Activated naive CD4-positive, alpha-beta T cell treated with anti-CD3 and anti-CD28 coated beads, Interleukin-2, amount 50 U/mL, for 72 hours (primary cell): ENCODE measurements around the gene KIF18A. TPM values are rescaled to one million over a fixed set of nuclear protein-coding genes. Genes with fewer than 3 reads are reported as not detected.

ENCODE experiments used
- ATAC-seq, 2 donors: fragments of 150-1000 bp; cut with Tn5 transposase; 2 replicates each; pipeline ENCODE4 v1.10.0; 2021; ENCODE audit warnings: mild to moderate bottlenecking in 2 of 2, moderate library complexity in 2 of 2
- DNase-seq, 2 donors: peaks; one replicate each; pipeline ENCODE4 v3.0.0; 2021 to 2022; ENCODE audit warnings: low spot score in 2 of 2
- H3K27ac Mint-ChIP-seq, 2 donors: one replicate each; pipeline ENCODE4 v1.8.0; 2022; ENCODE audit warnings: mild to moderate bottlenecking in 2 of 2, mixed read lengths in 2 of 2
- H3K36me3 Mint-ChIP-seq, 2 donors: one replicate each; pipeline ENCODE4 v1.8.0; 2022; ENCODE audit warnings: mixed read lengths in 2 of 2
- H3K9me3 Mint-ChIP-seq, 2 donors: one replicate each; pipeline ENCODE4 v1.8.0; 2022; ENCODE audit warnings: mixed read lengths in 2 of 2
- total RNA-seq, 2 donors: library from RNA; stranded (reverse); gene quantifications; one replicate each; pipeline ENCODE4 v1.2.3, GENCODE V29; 2022

Gene KIF18A
- total RNA-seq, 2 donors from 2014 or later: 30.8 to 58.5 TPM

DNA sequence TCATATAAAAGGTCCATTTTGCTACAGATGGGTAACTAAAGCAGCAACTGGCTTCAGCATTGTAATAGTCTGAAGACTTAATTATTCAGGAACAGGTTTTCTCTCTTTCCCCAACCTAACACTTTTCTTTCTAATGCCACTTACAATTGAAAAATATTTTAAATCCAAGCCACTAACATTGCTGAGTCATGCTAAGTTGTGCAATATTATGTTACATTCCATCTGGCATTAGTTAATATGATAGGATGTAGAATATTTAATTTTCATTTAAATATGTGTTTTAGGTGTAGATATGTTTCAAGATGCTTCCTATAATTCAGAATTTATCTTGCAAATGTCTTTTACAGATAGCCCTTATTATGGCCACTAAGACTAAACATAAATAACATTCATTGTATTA, 98.6 kb downstream of the KIF18A start:
- Mint-ChIP-seq H3K9me3 (no peaks in the 10 kb centered on the region), H3K27ac (no peak overlapping the region), H3K36me3 (no peaks in the 10 kb centered on the region)
- ATAC-seq (no peak), DNase-seq (no peak)

DNA sequence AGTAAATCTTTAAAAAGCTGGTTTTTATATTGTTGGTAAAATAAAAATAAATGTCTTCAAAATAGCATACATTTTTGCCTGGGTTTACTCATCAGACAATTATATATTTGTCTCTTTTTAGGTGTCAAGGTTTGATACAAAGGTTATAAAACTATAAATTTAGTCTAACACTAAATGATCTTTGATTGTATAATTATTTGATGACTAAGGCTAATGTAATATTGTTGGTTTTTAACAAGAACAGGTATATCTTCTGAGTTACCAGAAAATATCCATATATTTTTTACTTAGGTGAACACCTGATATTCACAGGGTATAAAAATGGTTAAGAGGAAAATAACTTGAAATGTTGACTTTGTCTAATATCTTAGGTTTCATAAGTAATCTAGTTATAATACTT, 104.3 kb downstream of the KIF18A start:
- H3K27ac Mint-ChIP-seq: no peak overlapping the region
- H3K9me3 Mint-ChIP-seq: peaks cover 14 to 17% of the 10 kb centered on the region in 2 donors
- DNase-seq (no peak), ATAC-seq (no peak)
- peaks cover 21 to 26% of the 10 kb centered on the region in 2 donors for H3K36me3 Mint-ChIP-seq

DNA sequence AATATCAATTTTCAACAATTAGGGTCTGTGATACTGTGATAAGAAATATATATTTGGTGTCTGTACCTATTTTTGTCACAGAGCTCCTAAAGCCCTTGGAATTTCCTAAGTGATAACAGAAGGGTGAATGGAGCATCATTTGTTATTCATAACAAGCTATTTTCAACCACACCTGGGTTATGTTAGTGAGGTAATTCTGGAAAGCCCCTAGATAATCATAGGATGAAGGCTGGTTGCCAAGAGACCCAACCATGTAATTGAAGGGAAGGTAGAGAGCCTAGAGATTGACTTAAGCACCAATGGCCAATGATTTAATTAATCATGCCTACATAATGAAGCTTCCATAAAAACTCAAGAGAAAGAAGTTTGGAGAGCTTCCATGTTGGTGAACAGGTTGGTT, 109.4 kb downstream of the KIF18A start:
- Mint-ChIP-seq H3K27ac (no peak overlapping the region), H3K36me3 (peaks cover 26 to 27% of the 10 kb centered on the region in 2 donors), H3K9me3 (peaks cover 14 to 25% of the 10 kb centered on the region in 2 donors)
- DNase-seq: no peak
- ATAC-seq: no peak

GRCh38 chr11:27997344-27997743, 110.6 kb downstream of the KIF18A start:
- DNase-seq: no peak
- Mint-ChIP-seq H3K36me3 (peaks cover 16 to 18% of the 10 kb centered on the region in 2 donors), H3K9me3 (peaks cover 7 to 16% of the 10 kb centered on the region in 2 donors), H3K27ac (no peak overlapping the region)
- ATAC-seq: no peak

- ATAC-seq (no peak), DNase-seq (no peak)
- Mint-ChIP-seq H3K36me3 (peaks cover 4 to 9% of the 10 kb centered on the region in 2 donors), H3K9me3 (peaks cover under 1 to 9% of the 10 kb centered on the region in 2 donors), H3K27ac (no peak overlapping the region)
These were observed 111.9 kb downstream of the KIF18A start for GRCh38 chr11:27996066-27996465.

GRCh38 chr11:27995083-27995482, 112.9 kb downstream of the KIF18A start:
- DNase-seq: no peak
- Mint-ChIP-seq H3K27ac (no peak overlapping the region), H3K36me3 (peaks cover 0 to 6% of the 10 kb centered on the region in 2 donors), H3K9me3 (peaks cover 0 to 7% of the 10 kb centered on the region in 2 donors)
- ATAC-seq: no peak

DNA sequence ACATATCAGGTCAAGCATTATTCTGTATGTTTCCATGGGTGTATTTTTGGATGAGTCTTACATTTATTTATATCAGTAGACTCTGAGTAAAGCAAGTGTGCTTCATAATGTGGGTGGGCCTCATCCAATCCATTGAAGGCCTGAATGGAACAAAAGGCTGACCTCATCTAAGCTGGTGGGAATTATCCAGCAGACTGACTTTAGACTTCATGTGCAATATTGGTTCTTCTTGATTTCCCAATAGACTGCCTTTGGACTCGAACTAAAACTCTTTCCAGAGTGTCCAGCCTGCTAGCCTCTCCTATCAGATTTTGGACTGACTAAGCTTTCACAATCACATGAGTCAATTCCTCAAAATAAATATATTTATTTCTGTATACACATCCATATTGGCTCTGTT, 116.2 kb downstream of the KIF18A start:
- H3K36me3 Mint-ChIP-seq: no peaks in the 10 kb centered on the region
- ATAC-seq: no peak

GRCh38 chr11:27977527-27977926, 130.4 kb downstream of the KIF18A start:
- ATAC-seq (no peak), DNase-seq (no peak)
- Mint-ChIP-seq H3K9me3 (peaks cover 0 to 3% of the 10 kb centered on the region in 2 donors), H3K36me3 (no peaks in the 10 kb centered on the region), H3K27ac (no peak overlapping the region)

More for the DNA sequence above, 116.2 kb downstream of the KIF18A start:
- Mint-ChIP-seq H3K9me3 (peaks cover 0 to 3% of the 10 kb centered on the region in 2 donors), H3K27ac (no peak overlapping the region)
- DNase-seq: no peak

- no peak for ATAC-seq
- no peak for DNase-seq
- Mint-ChIP-seq H3K36me3 (no peaks in the 10 kb centered on the region), H3K9me3 (peaks cover 0 to 3% of the 10 kb centered on the region in 2 donors), H3K27ac (no peak overlapping the region)
These were observed 130.9 kb downstream of the KIF18A start for GRCh38 chr11:27977031-27977430.

- ATAC-seq: no peak
- no peak for DNase-seq
- H3K27ac Mint-ChIP-seq: no peak overlapping the region
- H3K36me3 Mint-ChIP-seq: no peaks in the 10 kb centered on the region
- peaks cover 0 to 3% of the 10 kb centered on the region in 2 donors for H3K9me3 Mint-ChIP-seq
These were observed 131.7 kb downstream of the KIF18A start for GRCh38 chr11:27976262-27976661.

DNA sequence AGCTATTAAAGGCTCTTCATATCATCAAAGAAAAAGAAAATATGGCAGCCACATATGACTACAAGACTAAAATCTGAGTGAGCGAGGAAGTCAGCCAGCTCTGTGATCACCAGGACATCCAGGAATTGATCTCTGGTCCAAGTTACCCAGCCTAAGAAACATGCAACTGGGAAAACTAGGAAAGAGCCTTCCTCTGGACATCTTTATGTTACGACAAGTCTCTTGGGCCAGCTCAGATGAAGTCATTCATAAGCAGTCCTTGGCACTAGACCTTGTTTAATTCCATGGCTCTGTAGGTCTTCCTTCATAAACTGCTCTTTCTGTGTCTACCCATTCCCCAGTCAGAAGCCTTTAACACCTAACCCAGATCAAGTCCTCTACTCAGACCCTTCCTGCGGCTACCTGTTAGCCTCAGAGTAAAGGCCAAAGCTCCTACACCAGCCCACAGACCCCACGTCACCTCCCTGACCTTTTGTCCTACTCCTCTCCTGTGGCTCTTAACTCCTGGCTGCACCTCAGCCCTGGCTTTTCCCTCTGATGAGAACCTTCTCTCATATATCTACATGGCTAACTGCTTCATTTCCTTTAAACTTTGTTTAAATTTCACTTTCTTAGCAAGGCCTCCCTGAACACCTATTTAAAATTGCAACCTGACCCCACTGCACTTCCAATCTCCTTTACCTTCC, 134.0 kb downstream of the KIF18A start:
- Mint-ChIP-seq H3K36me3 (no peaks in the 10 kb centered on the region), H3K27ac (no peak overlapping the region), H3K9me3 (peaks cover 0 to 3% of the 10 kb centered on the region in 2 donors)
- ATAC-seq (no peak), DNase-seq (no peak)

DNA sequence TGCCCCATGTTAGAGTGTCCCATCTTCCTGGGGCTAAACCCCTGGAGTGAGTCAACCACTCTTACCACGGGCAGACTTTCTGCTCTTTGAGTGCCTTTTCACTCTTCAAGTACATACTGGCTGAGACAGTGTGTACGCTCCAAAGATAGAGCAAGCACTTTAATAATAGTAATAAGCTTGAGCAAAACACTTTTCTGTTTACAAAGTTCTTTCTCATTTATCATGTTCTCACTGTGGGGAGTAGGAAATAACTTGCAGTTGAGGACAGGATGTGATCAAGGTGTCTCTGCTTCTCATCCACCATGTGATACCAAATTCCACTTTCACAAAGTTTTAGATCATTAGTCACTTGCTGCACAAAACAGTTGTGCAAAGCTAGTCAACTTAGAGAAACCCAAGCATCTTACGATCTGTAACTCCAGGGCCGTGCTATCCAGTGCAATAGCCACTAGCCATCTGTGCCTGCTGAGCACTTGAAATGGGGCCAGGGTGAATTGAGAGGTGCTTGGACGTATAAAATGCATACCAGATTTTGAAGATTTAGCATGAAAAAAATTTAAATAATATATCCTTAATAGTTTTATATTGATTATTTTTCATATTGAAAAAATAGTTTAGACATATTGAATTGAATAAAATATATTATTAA, 135.3 kb downstream of the KIF18A start:
- H3K27ac Mint-ChIP-seq: no peak overlapping the region
- H3K36me3 Mint-ChIP-seq: no peaks in the 10 kb centered on the region
- no peak for DNase-seq
- peaks cover 0 to 2% of the 10 kb centered on the region in 2 donors for H3K9me3 Mint-ChIP-seq
- ATAC-seq: no peak

- Mint-ChIP-seq H3K27ac (no peak overlapping the region), H3K9me3 (no peaks in the 10 kb centered on the region), H3K36me3 (no peaks in the 10 kb centered on the region)
- DNase-seq (no peak), ATAC-seq (no peak)
These were observed 136.8 kb downstream of the KIF18A start for GRCh38 chr11:27971171-27971570.

Other genes with a start within 250 kb of the KIF18A start
- 10 to 100 TPM; 15.6 to 22.4 TPM for gene METTL15, start 232 bp upstream of the KIF18A start, total RNA-seq